Heart right ventricle (tissue), 16 donors: ENCODE results near the gene CD2. TPM values are rescaled to one million over a fixed set of nuclear protein-coding genes. Genes with fewer than 3 reads are reported as not detected.

ENCODE experiments used
- ATAC-seq, 8 donors: fragments of 200-7000 bp; cut with Tn5 transposase; one replicate each; pipeline ENCODE4 v1.9.1; 2020; ENCODE audit warnings: mild to moderate bottlenecking in 8 of 8, moderate library complexity in 8 of 8, moderate number of reproducible peaks in 1 of 8
- DNase-seq, 2 donors: peaks; one replicate each; pipeline ENCODE4 v3.0.0-alpha.2; 2020
- H3K27ac ChIP-seq, 10 donors: fragments of 200-600 bp; sonication (generic) in 2 of 10; one replicate each; pipeline versions ENCODE4 v1.5.0 to v1.8.0; 2020 to 2022; ENCODE audit warnings: mild to moderate bottlenecking in 3 of 10
- H3K27me3 ChIP-seq, 7 donors: fragments of 200-600 bp; one replicate each; pipeline ENCODE4 v1.8.0; 2021 to 2022; ENCODE audit warnings: mild to moderate bottlenecking in 2 of 7
- H3K36me3 ChIP-seq, 9 donors: fragments of 200-600 bp; sonication (generic) in 1 of 9; one replicate each; pipeline versions ENCODE4 v1.5.0 to v1.8.0; 2020 to 2022; ENCODE audit warnings: mild to moderate bottlenecking in 2 of 9
- H3K4me1 ChIP-seq, 9 donors: fragments of 200-600 bp; sonication (generic) in 1 of 9; one replicate each; pipeline versions ENCODE4 v1.5.0 to v1.8.0; 2020 to 2022; ENCODE audit warnings: mild to moderate bottlenecking in 4 of 9
- H3K4me3 ChIP-seq, 10 donors: fragments of 200-600 bp; sonication (generic) in 2 of 10; one replicate each; pipeline versions ENCODE4 v1.5.0 to v1.8.0; 2020 to 2022; ENCODE audit warnings: mild to moderate bottlenecking in 7 of 10, moderate library complexity in 2 of 10
- H3K9me3 ChIP-seq, 11 donors: fragments of 200-600 bp in 10 of 11; sonication (generic) in 2 of 11; one replicate each; pipeline versions ENCODE4 v1.5.0 to v1.8.0; 2013 to 2022; ENCODE audit warnings: mild to moderate bottlenecking in 2 of 11, control low read depth in 1 of 11, moderate library complexity in 1 of 11
- WGBS, 2 donors: extraction: QIAGEN DNeasy Blood & Tissue Kit; methylation state at CpG; one replicate each; pipeline ENCODE4 v1.1.7; 2013; ENCODE audit warnings: inconsistent platforms in 1 of 2; 5-methylcytosine and 5-hydroxymethylcytosine counted together
- intact Hi-C, 10 donors: fragments of 100-400 bp; cut with DNase I; formaldehyde crosslinking; loops; one replicate each; pipeline versions ENCODE4 v1.11.1 to v1.14.2; 2022
- polyA plus RNA-seq, 2 donors: library from polyadenylated mRNA; stranded (reverse); fragments of 200-250 nt; gene quantifications; one replicate each; pipeline ENCODE4 v1.2.3, GENCODE V29; 2013
- total RNA-seq, 10 donors: library from RNA; stranded (reverse); fragmentation: NEBNext Ultra II Directional in 3 of 10; extraction: Animal tissue kit (Norgen Biotek cat#: 25700) in 3 of 10; gene quantifications; one replicate each; pipeline versions ENCODE4 v1.2.1 to v1.2.4, GENCODE V29; 2021 to 2023
- TF ChIP-seq, protein P1 (sequence below), 9 donors: fragments of 200-600 bp; sonication (generic) in 2 of 9; IDR thresholded peaks; one replicate each; pipeline versions ENCODE4 v1.5.0 to v1.8.0; 2021 to 2022; ENCODE audit warnings: antibody characterized with exemption in 9 of 9, mild to moderate bottlenecking in 5 of 9, moderate library complexity in 1 of 9
- donor health status: Arrhythmogenic right ventricular cardiomyopathy.
- donor health status: ischemic (EF 13 %, LVEDD 7.1; RV severe dilation, severe dysfunction).
- donor health status: healthy with polysubstance abuse.
- donor health status: DM: no; HTN: yes; CAD: no.
- donor health status: DM: no; HTN: no; CAD: no.
- donor health status: ischemic (EF 25% LVEDD 6.9; RV normal size, moderate dysfunction).
- donor health status: ischemic (EF 25% LVEDD 5.7; RV mildly dilated, moderate dysfunction).
- donor health status: healthy.
- donor health status: DM: yes; HTN: yes; CAD: no.
- donor health status: Ischemic cardiomyopathy.
- donor health status: ischemic (EF 35%, LVEDD 5.7; RV mildly dilated, moderate dysfunction).
- donor health status: nonischemic (EF 11% LVEDD 7.7; RV severe dilation, severe dysfunction).
- donor health status: DM: yes; HTN: yes; CAD: no.
- donor health status: PGD.
- donor health status: ischemic (EF 29% LVEDD 5.4; RV normal size, mild dysfunction).
- donor health status: nonischemic (EF 23%, LVEDD 6.1; RV moderate dilation, normal function).

The CD2 gene
- total and polyA plus RNA-seq, 12 donors, result 0.20 to 6.5 (median 1.0) TPM; not detected in 3

GRCh38 chr1:116811321-116811720 lies 57.1 kb downstream of the CD2 start:
- Histone ChIP-seq H3K27ac (no peak overlapping the region), H3K4me3 (no peak overlapping the region), H3K4me1 (peaks cover 0 to 17% (median 0%) of the 10 kb centered on the region in 9 donors), H3K36me3 (no peaks in the 10 kb centered on the region), H3K9me3 (peaks cover 0 to 19% (median 4%) of the 10 kb centered on the region in 11 donors), H3K27me3 (no peaks in the 10 kb centered on the region)
- ATAC-seq (no peak), DNase-seq (no peak)
- TF ChIP-seq, protein P1, sequence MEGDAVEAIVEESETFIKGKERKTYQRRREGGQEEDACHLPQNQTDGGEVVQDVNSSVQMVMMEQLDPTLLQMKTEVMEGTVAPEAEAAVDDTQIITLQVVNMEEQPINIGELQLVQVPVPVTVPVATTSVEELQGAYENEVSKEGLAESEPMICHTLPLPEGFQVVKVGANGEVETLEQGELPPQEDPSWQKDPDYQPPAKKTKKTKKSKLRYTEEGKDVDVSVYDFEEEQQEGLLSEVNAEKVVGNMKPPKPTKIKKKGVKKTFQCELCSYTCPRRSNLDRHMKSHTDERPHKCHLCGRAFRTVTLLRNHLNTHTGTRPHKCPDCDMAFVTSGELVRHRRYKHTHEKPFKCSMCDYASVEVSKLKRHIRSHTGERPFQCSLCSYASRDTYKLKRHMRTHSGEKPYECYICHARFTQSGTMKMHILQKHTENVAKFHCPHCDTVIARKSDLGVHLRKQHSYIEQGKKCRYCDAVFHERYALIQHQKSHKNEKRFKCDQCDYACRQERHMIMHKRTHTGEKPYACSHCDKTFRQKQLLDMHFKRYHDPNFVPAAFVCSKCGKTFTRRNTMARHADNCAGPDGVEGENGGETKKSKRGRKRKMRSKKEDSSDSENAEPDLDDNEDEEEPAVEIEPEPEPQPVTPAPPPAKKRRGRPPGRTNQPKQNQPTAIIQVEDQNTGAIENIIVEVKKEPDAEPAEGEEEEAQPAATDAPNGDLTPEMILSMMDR (IDR thresholded peaks at IDR 0.05), result no peak
- 94 to 100% methylated on average over 1 of the region's 1 CpG for WGBS, 2 donors
- intact Hi-C loops, result no loop called here

DNA sequence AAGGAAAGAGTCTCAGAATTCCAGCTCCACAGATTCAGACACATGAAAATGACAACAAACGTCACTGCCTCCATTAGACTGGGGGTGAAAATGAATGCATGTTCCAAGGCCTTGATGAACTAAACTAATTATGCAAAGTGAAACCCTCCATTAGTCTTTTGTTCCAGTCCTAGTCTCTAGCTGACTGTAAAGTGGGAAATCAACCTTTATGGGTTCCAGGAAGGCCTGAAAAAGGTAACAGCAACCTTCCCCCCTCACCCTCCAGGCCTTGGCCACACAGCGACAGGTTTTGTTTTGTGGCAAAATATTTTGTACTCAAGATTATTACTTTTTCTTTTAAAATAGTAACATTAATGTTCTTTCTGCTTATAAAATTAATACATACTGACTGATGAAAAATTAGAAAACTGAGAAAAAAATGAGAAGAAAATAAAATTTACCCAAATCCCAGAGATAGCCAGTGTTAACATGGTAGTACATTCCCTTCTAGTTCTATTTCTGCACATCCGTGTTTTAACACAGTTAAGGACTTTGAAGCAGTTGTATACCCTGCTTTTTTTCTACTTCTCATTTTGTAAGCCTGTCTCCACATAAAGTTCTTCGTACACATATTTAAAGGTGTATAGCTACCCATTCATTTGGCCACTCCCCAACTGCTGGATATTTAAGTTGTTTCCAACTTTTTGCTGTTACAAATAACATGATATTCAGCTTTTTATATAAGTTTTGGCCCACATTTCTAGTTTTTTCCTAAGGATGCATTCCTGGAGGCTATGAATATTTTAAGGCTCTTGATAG lies 60.9 kb downstream of the CD2 start:
- intact Hi-C loops, result loop anchor here in 2 of 10 donors (5.0 kb wide), 1 partner anchor 78 kb away; no protein-coding TSS in a partner anchor
- ATAC-seq, result no peak
- Histone ChIP-seq H3K9me3 (peaks cover 0 to 19% (median 4%) of the 10 kb centered on the region in 11 donors), H3K4me1 (peaks cover 0 to 3% (median 0%) of the 10 kb centered on the region in 9 donors), H3K4me3 (no peak overlapping the region), H3K36me3 (no peaks in the 10 kb centered on the region), H3K27me3 (no peaks in the 10 kb centered on the region), H3K27ac (no peak overlapping the region)
- WGBS, 2 donors, result 84 to 88% methylated on average over 4 of the region's 4 CpGs
- TF ChIP-seq, protein P1 (IDR thresholded peaks at IDR 0.05), result no peak
- DNase-seq, result no peak

DNA sequence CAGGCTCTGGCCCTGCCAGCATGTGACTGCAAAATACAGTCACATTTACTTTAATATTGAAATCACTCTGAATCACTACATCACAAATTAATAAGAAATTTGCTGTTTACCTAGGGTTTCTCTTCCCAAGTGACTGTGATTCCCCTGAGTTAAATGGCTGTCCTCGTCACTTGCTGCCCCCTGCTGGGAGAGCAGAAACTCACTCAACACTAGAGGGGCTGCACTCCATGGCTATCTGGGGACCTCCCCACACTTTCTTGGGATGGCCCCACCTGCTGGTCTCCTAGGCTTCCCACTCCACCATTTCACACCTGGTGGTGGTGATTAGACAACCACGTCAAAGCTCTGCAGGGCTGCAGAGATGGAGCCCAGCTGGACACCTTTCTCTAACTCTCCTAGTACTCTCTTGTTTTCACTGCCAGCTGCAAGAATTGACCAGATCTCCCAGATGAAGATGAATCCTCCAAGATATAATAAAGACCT lies 63.4 kb downstream of the CD2 start:
- DNase-seq (peak in 1 of 2 donors; percentile 29), ATAC-seq (no peak)
- TF ChIP-seq, protein P1 (IDR thresholded peaks at IDR 0.05), result peak in 7 of 9 donors; percentile 40 to 75 (median 50)
- no peak overlapping the region for H3K4me3 ChIP-seq
- peaks cover 0 to 7% (median 0%) of the 10 kb centered on the region in 9 donors for H3K4me1 ChIP-seq
- WGBS, 2 donors, result 47 to 55% methylated on average over 2 of the region's 2 CpGs
- intact Hi-C loops, result loop anchor here in 2 of 10 donors (5.0 kb wide), 1 partner anchor 80 kb away; no protein-coding TSS in a partner anchor
- no peaks in the 10 kb centered on the region for H3K27me3 ChIP-seq
- no peak overlapping the region for H3K27ac ChIP-seq
- peaks cover 0 to 8% (median under 1%) of the 10 kb centered on the region in 11 donors for H3K9me3 ChIP-seq
- H3K36me3 ChIP-seq, result no peaks in the 10 kb centered on the region

Other genes starting within 250 kb of the CD2 start
- gene CD58, start 183.4 kb upstream of the CD2 start, total RNA-seq, result 10 to 100 TPM; 17.2 to 41.1 (median 26.5) TPM
- gene CD58, start 183.4 kb upstream of the CD2 start, polyA plus RNA-seq, result 10 to 100 TPM; 32.8 to 44.3 TPM
- 10 to 100 TPM in 7 of 10 donors, 1 to 10 TPM in 3; 8.8 to 21.2 (median 14.9) TPM for gene IGSF3, start 86.7 kb upstream of the CD2 start, total RNA-seq
- gene IGSF3, start 86.7 kb upstream of the CD2 start, polyA plus RNA-seq, result 1 to 10 TPM; 4.0 to 4.4 TPM
- gene PTGFRN, start 155.5 kb downstream of the CD2 start, total RNA-seq, result 100 to 1,000 TPM in 8 of 10 donors, 10 to 100 TPM in 2; 76.8 to 318 (median 178) TPM
- 10 to 100 TPM; 21.2 to 84.4 TPM for gene PTGFRN, start 155.5 kb downstream of the CD2 start, polyA plus RNA-seq
- 1 to 10 TPM in 6 of 10 donors, under 1 TPM in 4; 0.30 to 2.3 (median 1.1) TPM for gene CD101, start 247.3 kb downstream of the CD2 start, total RNA-seq
- 1 to 10 TPM in 1 of 2 donors, under 1 TPM in 1; 0.90 to 2.0 TPM for gene CD101, start 247.3 kb downstream of the CD2 start, polyA plus RNA-seq